PFSK-1 (cell line): ENCODE data around the gene CROT.

Experiments used
- FOXP2 ChIP-seq: optimal IDR thresholded peaks from 2 replicates; pipeline ENCODE3; 2011; ENCODE audit warnings: borderline replicate concordance, control low read depth, inconsistent platforms; ENCODE audit not compliant: insufficient read depth; ENCODE audit errors: extremely low read length, extremely low read depth
- POLR2AphosphoS5 ChIP-seq: IDR thresholded peaks from 2 replicates; pipeline ENCODE4 v1.6.1; 2012; ENCODE audit warnings: low read depth, mild to moderate bottlenecking, control low read depth, low read length, moderate library complexity
- SIN3A ChIP-seq: IDR thresholded peaks from 2 replicates; pipeline ENCODE4 v1.6.1; 2012; ENCODE audit warnings: mild to moderate bottlenecking, low read length, moderate library complexity, borderline replicate concordance; ENCODE audit not compliant: insufficient read depth
- TAF1 ChIP-seq: IDR thresholded peaks from 2 replicates; pipeline ENCODE4 v1.6.1; 2012; ENCODE audit warnings: low read length, control low read depth, borderline replicate concordance; ENCODE audit not compliant: insufficient read depth

DNA sequence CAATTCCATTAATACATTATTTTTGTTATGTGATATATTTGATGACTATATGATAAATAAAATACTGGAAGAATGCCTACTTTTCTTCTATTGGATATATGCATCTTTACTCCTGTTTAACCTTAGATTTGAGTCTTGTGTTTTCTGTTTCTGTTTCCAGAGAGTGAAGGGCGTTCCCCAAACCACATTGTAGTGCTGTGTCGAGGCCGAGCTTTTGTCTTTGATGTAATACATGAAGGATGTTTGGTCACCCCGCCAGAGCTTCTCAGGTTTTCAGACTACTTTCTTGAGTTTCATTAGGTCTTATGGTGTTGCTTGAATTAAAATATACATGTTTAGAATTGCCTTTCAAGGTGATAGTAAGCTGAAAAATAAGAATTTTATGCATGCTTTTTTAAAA is 23.8 kb downstream of the CROT start:
- TF ChIP-seq TAF1 = no peak
- no peak for TF ChIP-seq SIN3A
- TF ChIP-seq FOXP2 = no peak
- no peak for TF ChIP-seq POLR2AphosphoS5
